ENCODE measurements around the gene ALG9.

ALG9 gene

DNA sequence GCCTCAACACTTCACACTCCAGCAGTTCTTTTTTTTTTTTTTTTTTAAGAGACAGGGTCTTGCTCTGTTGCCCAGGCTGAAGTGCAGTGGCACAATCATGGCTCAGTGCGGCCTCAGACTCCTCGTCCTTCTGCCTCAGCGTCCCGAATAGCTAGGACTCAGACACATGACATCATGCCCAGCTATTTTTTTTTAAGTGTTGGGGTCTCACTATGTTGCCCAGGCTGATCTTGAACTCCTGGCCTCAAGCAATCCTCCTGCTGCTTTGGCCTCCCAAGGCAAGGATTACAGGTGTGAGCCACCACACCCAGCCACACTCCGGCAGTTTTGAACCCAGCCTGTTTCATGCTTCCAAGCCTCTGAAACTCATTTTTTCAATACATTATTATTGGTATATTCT is 108.9 kb downstream of the ALG9 start:
- no peak for DNase-seq

DNA sequence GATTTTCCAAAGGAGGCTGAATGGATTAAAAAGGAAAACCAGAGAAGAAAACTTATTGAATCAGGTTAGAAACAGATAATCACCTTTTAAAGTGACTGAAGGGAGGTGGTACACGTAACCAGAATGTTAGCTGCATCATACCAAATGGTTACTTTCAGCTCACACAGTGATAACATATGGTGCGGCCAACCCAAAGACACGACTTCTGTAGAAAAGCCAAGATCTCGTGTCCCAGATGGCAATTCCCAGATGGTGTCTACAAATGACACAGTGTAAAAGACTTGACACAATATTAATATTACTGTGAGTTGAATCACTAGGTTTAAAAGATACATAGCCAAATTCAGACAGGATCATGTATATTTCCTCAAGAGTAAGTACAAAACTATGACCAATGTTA is 110.3 kb downstream of the ALG9 start:
- no peak for DNase-seq

DNA sequence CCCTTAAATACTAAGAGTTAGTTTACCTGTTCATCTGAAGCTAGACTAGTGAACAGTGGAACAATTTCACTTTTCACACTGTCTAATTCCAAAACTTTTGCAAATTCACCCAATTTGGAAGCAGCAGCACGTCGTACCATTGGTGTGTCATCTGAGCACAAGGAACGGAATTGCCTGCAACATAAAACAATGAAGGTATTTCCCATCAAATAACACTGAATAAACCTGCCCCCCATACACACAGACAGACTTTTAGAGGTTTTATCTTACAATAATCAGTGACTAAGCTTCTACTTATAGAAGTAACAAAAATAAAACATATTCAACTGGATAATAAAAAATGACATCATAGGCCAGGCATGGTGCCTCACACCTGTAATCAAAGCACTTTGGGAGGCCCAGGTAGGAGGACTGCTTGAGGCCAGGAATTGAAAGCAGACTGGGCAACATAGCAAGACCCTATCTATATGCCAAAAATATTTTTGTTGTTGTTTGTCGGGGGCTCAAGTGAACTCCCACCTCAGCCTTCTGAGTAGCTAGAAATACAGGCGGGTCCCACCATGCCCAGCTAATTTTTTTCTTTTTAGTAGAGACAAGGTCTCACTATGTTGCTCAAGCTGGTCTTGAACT is 111.5 kb downstream of the ALG9 start:
- DNase-seq: no peak

DNA sequence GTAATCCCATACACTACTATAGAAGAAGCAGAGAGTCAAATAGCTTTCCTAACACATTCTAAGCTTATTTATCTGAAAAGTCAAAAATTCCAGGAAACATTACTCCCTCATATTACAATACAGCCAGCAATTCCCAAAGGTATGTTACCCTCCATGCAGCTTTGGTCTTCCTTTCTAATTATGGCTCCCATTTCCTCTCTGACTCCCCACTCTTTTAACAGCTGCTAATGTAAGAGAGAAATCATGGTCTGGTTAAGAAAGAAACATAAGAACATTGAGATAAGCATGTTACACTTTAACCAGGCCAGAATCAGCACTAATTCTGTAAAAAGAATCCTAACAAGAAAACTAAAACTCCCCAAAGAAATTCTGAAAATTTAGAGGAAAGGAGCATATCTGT is 112.0 kb downstream of the ALG9 start:
- no peak for DNase-seq

DNA sequence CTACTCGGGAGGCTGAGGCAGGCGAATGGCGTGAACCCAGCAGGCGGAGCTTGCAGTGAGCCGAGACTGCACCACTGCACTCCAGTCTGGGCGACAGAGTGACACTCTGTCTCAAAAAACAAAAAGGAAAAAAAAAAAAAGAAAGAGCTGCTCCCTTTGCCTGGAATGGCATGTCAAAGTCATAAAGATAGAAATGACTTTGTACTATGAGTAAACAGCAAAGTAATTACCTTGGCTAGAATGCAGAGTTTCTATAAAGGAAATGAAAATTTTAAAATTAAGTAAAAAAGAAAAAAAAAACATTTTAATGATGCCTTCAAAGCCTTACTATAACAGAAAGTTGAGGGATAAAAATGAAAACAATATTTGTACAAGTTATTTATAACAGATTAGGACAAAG is 115.3 kb downstream of the ALG9 start:
- DNase-seq: no peak

DNA sequence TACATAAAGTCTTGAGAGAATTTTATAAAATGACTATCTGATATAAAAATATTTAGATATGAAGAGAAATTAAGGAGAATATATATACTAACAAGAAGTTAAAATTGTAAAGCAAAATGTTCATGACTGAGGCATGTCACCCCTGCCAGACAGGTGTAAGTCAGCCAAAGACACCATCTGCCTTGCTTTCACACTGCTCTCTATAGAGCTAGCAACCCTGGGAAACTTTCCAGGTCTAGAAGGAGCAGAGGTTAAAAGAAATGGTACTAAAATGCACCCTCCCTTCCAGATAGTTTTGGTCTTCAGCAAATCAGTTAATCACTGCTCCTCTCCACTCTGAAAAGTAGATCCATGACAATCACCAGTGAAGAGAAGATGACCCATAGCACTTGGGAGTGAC is 121.7 kb downstream of the ALG9 start:
- DNase-seq: no peak

DNA sequence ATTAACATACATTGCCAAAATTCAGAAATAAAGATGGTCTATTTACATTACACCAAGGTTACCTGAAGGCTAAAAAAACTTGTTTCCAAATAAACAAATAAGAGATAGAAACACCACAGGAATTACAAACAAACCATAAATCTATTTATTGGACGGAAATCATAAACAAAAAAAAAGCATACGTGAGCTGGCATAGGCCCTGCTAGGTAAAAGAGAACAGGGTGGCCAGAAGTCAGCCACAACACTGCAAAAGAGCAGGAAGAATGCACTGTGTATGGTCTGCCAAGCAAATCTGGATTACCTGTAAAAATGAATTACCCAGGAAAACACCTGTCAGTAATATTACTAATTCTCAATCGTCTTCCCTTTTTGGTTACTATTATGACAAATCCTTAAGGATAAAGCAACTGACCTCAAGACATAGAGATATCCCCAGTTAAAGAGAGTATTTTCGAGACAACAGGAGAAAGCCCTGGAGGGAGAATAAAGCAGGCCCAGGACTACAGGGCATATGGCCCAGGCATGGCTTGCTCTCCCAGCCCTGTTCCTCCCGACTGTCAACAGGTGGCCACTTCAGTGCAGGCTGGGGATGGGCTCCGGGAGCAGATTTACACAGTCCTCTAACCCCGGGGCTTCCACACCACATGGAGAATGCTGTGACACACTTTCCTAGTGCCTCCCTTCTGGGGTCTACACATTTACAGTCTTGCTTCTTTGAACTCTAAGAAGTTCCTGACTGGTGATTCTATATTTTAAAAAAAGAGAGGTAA is 123.2 kb downstream of the ALG9 start:
- no peak for DNase-seq

DNA sequence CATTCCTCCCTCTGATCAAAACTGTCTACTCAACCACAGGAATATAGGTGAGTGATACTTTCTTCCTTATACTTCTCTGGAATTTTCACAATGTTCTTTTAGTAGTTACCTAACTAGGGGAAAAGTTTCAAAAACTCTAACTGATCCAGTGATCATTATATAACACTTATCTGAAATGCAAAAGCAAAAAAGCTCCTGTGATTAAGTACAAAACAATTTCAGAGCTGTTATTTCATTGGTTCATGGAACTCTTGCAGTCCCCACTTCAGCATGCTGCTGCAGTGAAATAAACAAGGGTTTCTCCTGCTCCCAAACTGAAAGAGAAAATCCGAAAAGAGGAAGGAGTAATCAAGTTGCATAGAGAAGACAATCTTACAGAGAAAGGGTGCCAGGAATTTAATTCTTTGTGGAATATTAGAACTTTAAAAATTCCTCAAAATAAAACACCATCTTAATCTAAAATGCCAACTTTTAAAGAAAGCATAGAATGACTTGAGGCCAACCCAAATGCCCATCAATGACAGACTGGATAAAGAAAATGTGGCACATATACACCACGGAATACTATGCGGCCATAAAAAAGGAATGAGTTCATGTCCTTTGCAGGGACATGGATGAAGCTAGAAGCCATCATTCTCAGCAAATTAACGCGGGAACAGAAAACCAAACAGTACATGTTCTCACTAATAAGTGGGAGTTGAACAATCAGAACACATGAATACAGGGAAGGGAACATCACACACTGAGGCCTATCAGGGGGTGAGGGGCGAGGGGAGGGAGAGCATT is 125.5 kb downstream of the ALG9 start:
- DNase-seq: no peak

DNA sequence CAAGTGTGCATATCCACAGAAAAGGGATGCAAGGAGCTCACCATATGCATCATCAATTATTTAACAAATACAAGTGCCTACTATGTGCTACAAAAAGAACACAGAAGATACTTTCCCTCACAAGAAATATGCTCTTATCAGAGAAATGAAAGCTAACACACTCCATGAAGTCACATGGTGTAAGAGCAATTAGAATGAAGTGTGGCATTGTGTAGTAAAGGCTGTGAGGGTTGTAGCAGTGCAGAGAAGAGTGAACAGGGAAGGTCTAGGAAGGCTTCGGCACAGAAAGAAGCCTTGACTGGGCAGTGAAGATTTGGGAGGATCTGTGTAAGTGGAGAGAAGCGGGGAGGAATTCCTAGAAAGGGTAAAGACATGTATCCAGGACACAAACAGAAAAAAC is 127.7 kb downstream of the ALG9 start:
- DNase-seq: no peak

DNA sequence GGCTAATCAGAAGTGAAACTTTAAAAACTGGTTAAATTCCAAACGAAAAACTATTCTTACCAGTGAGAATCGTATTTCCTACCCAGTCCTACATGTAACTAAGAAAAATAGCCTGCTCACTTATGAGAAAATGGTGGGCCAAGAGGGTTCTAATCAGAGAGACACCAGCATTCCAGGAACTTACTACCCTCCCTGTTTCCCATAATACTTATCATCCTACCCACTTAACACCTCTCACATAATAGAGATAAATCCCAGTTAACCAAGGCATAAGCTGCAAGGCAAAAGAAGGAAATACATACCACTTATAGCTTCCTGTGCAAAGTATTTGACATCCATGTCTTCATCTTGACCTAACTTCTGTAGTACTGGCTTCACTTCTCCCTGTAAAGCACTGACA is 129.6 kb downstream of the ALG9 start:
- no peak for DNase-seq

DNA sequence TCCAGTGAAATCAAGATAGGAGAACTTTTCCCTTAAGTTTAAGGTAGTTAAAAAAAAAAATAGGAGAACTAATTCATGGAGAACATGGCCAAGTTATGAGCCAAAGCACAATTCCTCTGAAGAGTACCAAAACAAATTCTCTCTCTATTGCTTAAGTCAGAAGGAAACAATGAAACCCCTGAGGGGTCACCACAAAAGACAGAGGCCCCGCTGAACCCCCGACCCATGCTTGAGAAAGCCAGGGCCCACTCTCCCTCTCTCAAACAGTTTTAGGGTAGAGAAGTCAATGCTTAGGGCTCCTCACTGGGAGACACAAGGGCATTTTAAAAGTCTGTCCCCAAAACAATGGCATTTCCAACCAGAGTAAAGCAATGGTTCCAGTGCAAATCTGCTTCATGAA is 132.1 kb downstream of the ALG9 start:
- DNase-seq: no peak

DNA sequence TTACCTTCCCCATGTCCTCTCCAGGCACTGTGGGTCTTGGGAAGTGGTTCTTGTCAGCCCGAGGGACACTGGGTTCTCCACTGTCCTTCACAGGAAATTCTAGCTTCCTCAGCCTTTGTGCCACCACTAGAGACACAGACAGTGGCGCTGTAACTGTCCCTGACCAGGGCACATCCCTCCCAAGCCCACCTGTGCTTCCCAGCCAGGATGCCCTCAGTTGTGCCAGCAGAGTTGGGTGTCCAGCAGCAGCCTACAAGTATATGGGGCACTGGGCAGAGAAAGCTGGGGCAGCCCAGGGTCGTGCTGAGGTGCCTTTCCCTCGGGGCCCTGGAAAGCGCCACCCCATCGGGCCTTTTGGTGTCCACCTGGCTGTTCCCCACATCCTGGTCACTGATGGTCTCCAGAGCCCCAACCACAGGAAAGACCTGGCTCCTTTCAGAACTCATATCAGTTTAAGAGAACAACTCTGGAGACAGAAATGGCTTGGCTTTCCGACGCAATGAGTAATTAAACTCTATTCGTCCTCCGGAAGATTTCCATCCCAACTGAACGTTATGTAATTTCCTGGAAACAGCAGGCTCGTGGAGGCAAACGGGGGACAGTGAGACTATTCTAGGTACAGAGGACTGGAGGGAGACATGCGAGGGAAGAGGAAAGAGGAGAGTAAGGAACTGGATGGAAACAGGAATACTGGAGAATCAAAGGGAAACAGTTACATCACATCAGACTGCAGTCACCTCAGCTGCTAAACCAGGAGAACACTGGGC is 133.8 kb downstream of the ALG9 start:
- DNase-seq: no peak

DNA sequence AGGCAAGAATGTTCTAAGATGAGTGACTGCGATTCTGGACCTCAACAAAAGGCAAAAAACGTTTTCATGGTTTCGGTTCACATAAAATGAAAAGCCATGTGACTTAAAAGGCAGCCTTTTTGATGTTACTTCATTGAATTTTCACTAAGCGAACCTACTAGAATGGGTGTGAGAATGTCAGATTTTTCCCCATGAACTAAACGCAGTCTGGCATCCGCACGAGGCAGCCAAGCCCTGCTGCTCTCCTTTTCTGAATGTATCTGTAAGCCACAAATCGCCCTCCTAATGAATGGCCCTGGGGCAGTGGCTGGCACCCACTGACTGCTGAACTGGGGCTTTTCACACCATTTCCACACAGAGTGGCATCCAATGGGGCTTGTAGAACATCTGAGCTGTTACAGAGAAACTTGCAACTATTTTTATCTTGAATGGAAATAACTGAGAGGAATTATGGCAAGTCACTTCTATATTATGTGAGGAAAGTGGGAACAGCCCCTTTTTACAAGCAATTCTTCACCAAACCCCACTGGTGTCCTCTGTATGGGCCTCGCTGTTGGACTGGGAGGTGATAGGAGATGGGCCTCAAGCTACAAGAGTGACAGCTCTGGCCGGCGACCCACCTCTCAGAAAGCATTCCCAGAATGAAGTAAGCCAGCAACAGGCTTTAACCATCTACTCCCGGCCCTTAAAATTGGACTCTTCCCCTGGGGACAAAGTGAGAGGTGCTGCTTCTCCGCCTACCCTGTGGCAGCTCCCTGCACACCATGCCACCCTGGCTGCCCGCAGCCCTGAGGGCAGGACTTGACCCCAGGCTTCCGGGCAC is 134.5 kb downstream of the ALG9 start:
- DNase-seq: no peak

Data from NCI-H1436 treated with DMSO at 0.1 percent for 48 hours (cell line).